PC-3 (cell line): ENCODE data around the gene SRCAP. TPM values are rescaled to one million over a fixed set of nuclear protein-coding genes. Genes with fewer than 3 reads are reported as not detected.

Experiments
- ATAC-seq: fragments of 200-7000 bp; cut with Tn5 transposase; 2 replicates; pipeline ENCODE4 v1.9.1; 2020; ENCODE audit warnings: mild to moderate bottlenecking, moderate library complexity
- BruUV-seq: library from RNA; stranded (reverse); fragments of 400-500 nt; replicated peaks from 2 replicates; lab custom pipeline; 2021; lab: Mats Ljungman, UMichigan
- CTCF ChIA-PET: fragments of 300-600 bp; sonication (Branson Sonifier 250); formaldehyde crosslinking; loops from one replicate; lab custom pipeline; 2022; ENCODE audit warnings: antibody characterized with exemption; lab: Charles Lee
- POLR2A ChIA-PET: fragments of 300-600 bp; sonication (Branson Sonifier 250); formaldehyde crosslinking; loops from one replicate; lab custom pipeline; 2022; ENCODE audit warnings: antibody characterized with exemption; ENCODE audit not compliant: unreplicated experiment; lab: Charles Lee
- DNase-seq: peaks from one replicate; pipeline ENCODE4 v3.0.0-alpha.2; 2015
- H2AFZ ChIP-seq: fragments of 300-600 bp; sonication (generic); 2 replicates; pipeline ENCODE4 v1.6.0; 2016; ENCODE audit warnings: antibody characterized with exemption, low read length
- H3F3A ChIP-seq: fragments of 300-600 bp; sonication (generic); one replicate; pipeline ENCODE4 v1.6.0; 2017; ENCODE audit warnings: antibody characterized with exemption, low read length, control low read depth, mild to moderate bottlenecking; ENCODE audit not compliant: unreplicated experiment
- H3K27ac ChIP-seq: fragments of 300-600 bp; sonication (generic); 2 replicates; pipeline ENCODE4 v1.5.1; 2016; ENCODE audit warnings: mild to moderate bottlenecking, low read length
- H3K27me3 ChIP-seq: fragments of 300-600 bp; sonication (generic); 2 replicates; pipeline ENCODE4 v1.6.1; 2016; ENCODE audit warnings: low read length, mixed read lengths
- H3K36me3 ChIP-seq: fragments of 300-600 bp; sonication (generic); 2 replicates; pipeline ENCODE4 v1.6.1; 2016; ENCODE audit warnings: low read depth, mixed run types, low read length, mixed read lengths
- H3K4me1 ChIP-seq: fragments of 300-600 bp; sonication (generic); 2 replicates; pipeline ENCODE4 v1.5.1; 2016; ENCODE audit warnings: low read length; ENCODE audit not compliant: insufficient read depth
- H3K4me2 ChIP-seq: fragments of 300-600 bp; sonication (generic); 2 replicates; pipeline ENCODE4 v1.6.0; 2016; ENCODE audit warnings: low read length
- H3K4me3 ChIP-seq: fragments of 300-600 bp; sonication (generic); 2 replicates; pipeline ENCODE4 v1.5.1; 2016; ENCODE audit warnings: mild to moderate bottlenecking, low read length, mixed read lengths
- H3K79me2 ChIP-seq: fragments of 300-600 bp; sonication (generic); 2 replicates; pipeline ENCODE4 v1.6.1; 2017; ENCODE audit warnings: low read length, mixed read lengths
- H3K9ac ChIP-seq: fragments of 300-600 bp; sonication (generic); 2 replicates; pipeline ENCODE4 v1.6.0; 2016; ENCODE audit warnings: mild to moderate bottlenecking, low read length
- H3K9me2 ChIP-seq: fragments of 300-600 bp; sonication (generic); replicated peaks from 2 replicates; pipeline ENCODE4 v1.6.1; 2016; ENCODE audit warnings: mixed run types, low read length, mixed read lengths
- H3K9me3 ChIP-seq: fragments of 300-600 bp; sonication (generic); 2 replicates; pipeline ENCODE4 v1.6.1; 2016; ENCODE audit warnings: low read length, mixed read lengths
- H4K20me1 ChIP-seq: fragments of 300-600 bp; sonication (generic); 2 replicates; pipeline ENCODE4 v1.6.1; 2016; ENCODE audit warnings: low read length, mixed read lengths
- CTCF ChIP-seq: fragments of 300-600 bp; sonication (generic); conservative IDR thresholded peaks from 2 replicates; pipeline ENCODE4 v1.5.1; 2017; ENCODE audit warnings: antibody characterized with exemption, low read depth, mild to moderate bottlenecking, low read length
- EZH2 ChIP-seq: fragments of 300-600 bp; sonication (generic); IDR thresholded peaks from one replicate; pipeline ENCODE4 v1.6.1; 2017; ENCODE audit warnings: antibody characterized with exemption, mild to moderate bottlenecking, low read length; ENCODE audit not compliant: unreplicated experiment
- EZH2phosphoT487 ChIP-seq: fragments of 300-600 bp; sonication (generic); IDR thresholded peaks from 2 replicates; pipeline ENCODE4 v1.6.1; 2018; ENCODE audit warnings: mild to moderate bottlenecking, antibody characterized with exemption, low read length, borderline replicate concordance
- intact Hi-C: fragments of 100-400 bp; cut with micrococcal nuclease; formaldehyde crosslinking; loops from 2 replicates; pipeline ENCODE4 v1.9.0; 2023
- total RNA-seq: library from RNA; depleted of rRNA; stranded (reverse); fragments of >200 nt; gene quantifications from 2 replicates; pipeline ENCODE4 v1.2.3, GENCODE V29; 2014

Gene SRCAP
- total RNA-seq, 1 experiment from 2014 or later, result 19.0 TPM

GRCh38 chr16:30750201-30750600 is 51.2 kb downstream of the SRCAP start:
- intact Hi-C loops, result no loop called here
- peaks cover 22% of the 10 kb centered on the region for H3K79me2 ChIP-seq
- H3K4me2 ChIP-seq, result no peak overlapping the region
- H3K4me1 ChIP-seq, result peaks cover 14% of the 10 kb centered on the region
- H3K9me3 ChIP-seq, result no peaks in the 10 kb centered on the region
- H4K20me1 ChIP-seq, result no peaks in the 10 kb centered on the region
- no peak overlapping the region for H3K27ac ChIP-seq
- CTCF ChIA-PET, result no interaction called here
- TF ChIP-seq EZH2 (no peak), EZH2phosphoT487 (no peak), CTCF (no peak)
- H3K4me3 ChIP-seq, result no peak overlapping the region
- H3K36me3 ChIP-seq, result no peaks in the 10 kb centered on the region
- BruUV-seq, result no TSS peak
- no peak for DNase-seq
- H2AFZ ChIP-seq, result no peak overlapping the region
- no peaks in the 10 kb centered on the region for H3K27me3 ChIP-seq
- no peak for ATAC-seq
- no peak overlapping the region for H3K9ac ChIP-seq
- peaks cover 8% of the 10 kb centered on the region for H3F3A ChIP-seq
- no peaks in the 10 kb centered on the region for H3K9me2 ChIP-seq
- POLR2A ChIA-PET, result no interaction called here

GRCh38 chr16:30750876-30751465 is 52.0 kb downstream of the SRCAP start:
- CTCF ChIA-PET, result no interaction called here

More at GRCh38 chr16:30750876-30751465, 52.0 kb downstream of the SRCAP start:
- TF ChIP-seq EZH2phosphoT487 (no peak), CTCF (no peak), EZH2 (no peak)
- DNase-seq (no peak), ATAC-seq (no peak)
- no peak overlapping the region for H2AFZ ChIP-seq
- H3K79me2 ChIP-seq, result peaks cover 22% of the 10 kb centered on the region
- no peaks in the 10 kb centered on the region for H3K9me3 ChIP-seq
- H3F3A ChIP-seq, result peaks cover 8% of the 10 kb centered on the region
- no peak overlapping the region for H3K27ac ChIP-seq
- POLR2A ChIA-PET, result no interaction called here
- no peak overlapping the region for H3K9ac ChIP-seq
- H3K4me1 ChIP-seq, result peaks cover 14% of the 10 kb centered on the region
- H3K9me2 ChIP-seq, result no peaks in the 10 kb centered on the region
- BruUV-seq, result no TSS peak
- no peaks in the 10 kb centered on the region for H3K36me3 ChIP-seq
- H4K20me1 ChIP-seq, result no peaks in the 10 kb centered on the region
- H3K4me3 ChIP-seq, result no peak overlapping the region
- intact Hi-C loops, result no loop called here
- no peaks in the 10 kb centered on the region for H3K27me3 ChIP-seq
- H3K4me2 ChIP-seq, result no peak overlapping the region
